ENCODE data around the gene TFB1M.
"Not testable (repeated sequence)": the region's sequence is repeated elsewhere in the genome, so short reads cannot be mapped to it uniquely, and the experiment has no call there.

Gene TFB1M

GRCh38 chr6:155244434-155244833 is 69.8 kb downstream of the TFB1M start:
- FAIRE-seq (no peak), DNase-seq (ENCODE audit: low spot score) (no peak)

GRCh38 chr6:155241966-155242365 is 72.3 kb downstream of the TFB1M start:
- DNase-seq (ENCODE audit: low spot score) (no peak), FAIRE-seq (no peak)

GRCh38 chr6:155240905-155241600 is 73.2 kb downstream of the TFB1M start:
- DNase-seq (ENCODE audit: low spot score): no peak
- no peak for FAIRE-seq

GRCh38 chr6:155237613-155238012 is 76.7 kb downstream of the TFB1M start:
- DNase-seq (ENCODE audit: low spot score): no peak
- FAIRE-seq: no peak

GRCh38 chr6:155235087-155235486 is 79.2 kb downstream of the TFB1M start:
- FAIRE-seq (no peak), DNase-seq (ENCODE audit: low spot score) (no peak)

GRCh38 chr6:155234687-155235086 is 79.6 kb downstream of the TFB1M start:
- FAIRE-seq (no peak), DNase-seq (ENCODE audit: low spot score) (no peak)

GRCh38 chr6:155234167-155234566 is 80.1 kb downstream of the TFB1M start:
- no peak for FAIRE-seq

GRCh38 chr6:155232848-155233247 is 81.4 kb downstream of the TFB1M start:
- FAIRE-seq (no peak), DNase-seq (ENCODE audit: low spot score) (no peak)

More at GRCh38 chr6:155234167-155234566, 80.1 kb downstream of the TFB1M start:
- no peak for DNase-seq (ENCODE audit: low spot score)

- FAIRE-seq; DNase-seq (ENCODE audit: low spot score): not testable (repeated sequence)
Measured at GRCh38 chr6:155230975-155231374, 83.3 kb downstream of the TFB1M start.

GRCh38 chr6:155228546-155229166 is 85.6 kb downstream of the TFB1M start:
- no peak for DNase-seq (ENCODE audit: low spot score)
- FAIRE-seq: no peak

- no peak for DNase-seq (ENCODE audit: low spot score)
- no peak for FAIRE-seq
Measured at GRCh38 chr6:155227046-155227445, 87.2 kb downstream of the TFB1M start.

GRCh38 chr6:155224618-155225017 is 89.7 kb downstream of the TFB1M start:
- DNase-seq (ENCODE audit: low spot score) (no peak), FAIRE-seq (no peak)

GRCh38 chr6:155223646-155224451 is 90.4 kb downstream of the TFB1M start:
- DNase-seq (ENCODE audit: low spot score) (peak; percentile 61), FAIRE-seq (no peak)

GRCh38 chr6:155222506-155222905 is 91.8 kb downstream of the TFB1M start:
- FAIRE-seq (no peak), DNase-seq (ENCODE audit: low spot score) (no peak)

- no peak for DNase-seq (ENCODE audit: low spot score)
- FAIRE-seq: no peak
Measured at GRCh38 chr6:155221086-155221485, 93.2 kb downstream of the TFB1M start.

- FAIRE-seq (no peak), DNase-seq (ENCODE audit: low spot score) (no peak)
Measured at GRCh38 chr6:155219858-155220301, 94.4 kb downstream of the TFB1M start.

- DNase-seq (ENCODE audit: low spot score) (no peak), FAIRE-seq (no peak)
Measured at GRCh38 chr6:155219299-155219698, 95.0 kb downstream of the TFB1M start.

- not testable (repeated sequence) for FAIRE-seq; DNase-seq (ENCODE audit: low spot score)
Measured at GRCh38 chr6:155218711-155219110, 95.6 kb downstream of the TFB1M start.

- no peak for DNase-seq (ENCODE audit: low spot score)
- FAIRE-seq: no peak
Measured at GRCh38 chr6:155216312-155217046, 97.8 kb downstream of the TFB1M start.

GRCh38 chr6:155215906-155216305 is 98.4 kb downstream of the TFB1M start:
- no peak for FAIRE-seq

GRCh38 chr6:155213611-155214372 is 100.5 kb downstream of the TFB1M start:
- no peak for FAIRE-seq

More at GRCh38 chr6:155215906-155216305, 98.4 kb downstream of the TFB1M start:
- no peak for DNase-seq (ENCODE audit: low spot score)

More at GRCh38 chr6:155213611-155214372, 100.5 kb downstream of the TFB1M start:
- DNase-seq (ENCODE audit: low spot score): no peak

All from urothelium cell line (cell line).